Sigmoid colon (tissue), 4 donors: ENCODE data around the gene SPARC.

Source experiments
- POLR2AphosphoS5 ChIP-seq, 4 donors: sonication (generic); formaldehyde crosslinking; IDR thresholded peaks; one replicate each; pipeline ENCODE4 v1.6.1; 2017; ENCODE audit warnings: antibody characterized with exemption in 4 of 4
- TF ChIP-seq, protein P1 (sequence below), 4 experiments: fragments of 450-650 bp in 3 of 4; fragments of 200-600 bp in 1 of 4; IDR thresholded peaks; one replicate each; pipeline ENCODE4 v1.5.1; 2016 to 2019; ENCODE audit warnings: antibody characterized with exemption in 4 of 4, mild to moderate bottlenecking in 3 of 4, moderate library complexity in 2 of 4

DNA sequence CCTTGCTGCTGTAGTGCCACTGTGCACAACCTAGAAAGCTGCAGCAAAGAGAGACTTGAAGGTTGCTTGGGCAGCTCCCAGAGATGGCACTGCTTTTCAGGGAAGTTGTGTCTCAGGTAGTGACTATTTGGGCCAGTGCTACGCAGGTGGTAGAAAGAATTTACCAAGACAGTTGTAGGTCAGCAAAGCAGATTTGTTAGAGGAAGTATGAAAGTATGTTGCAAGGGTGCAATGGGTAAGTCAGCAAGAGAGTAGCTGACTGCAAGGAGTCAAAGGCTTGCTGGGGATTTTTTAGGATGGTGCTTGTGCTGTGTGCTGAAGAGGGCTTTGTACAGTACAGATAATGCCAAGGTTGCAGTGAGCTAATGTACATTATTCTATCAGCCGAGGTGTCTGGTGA is 33.5 kb upstream of the SPARC start:
- no peak for TF ChIP-seq POLR2AphosphoS5 (IDR thresholded peaks at IDR 0.05)
- TF ChIP-seq, protein P1, sequence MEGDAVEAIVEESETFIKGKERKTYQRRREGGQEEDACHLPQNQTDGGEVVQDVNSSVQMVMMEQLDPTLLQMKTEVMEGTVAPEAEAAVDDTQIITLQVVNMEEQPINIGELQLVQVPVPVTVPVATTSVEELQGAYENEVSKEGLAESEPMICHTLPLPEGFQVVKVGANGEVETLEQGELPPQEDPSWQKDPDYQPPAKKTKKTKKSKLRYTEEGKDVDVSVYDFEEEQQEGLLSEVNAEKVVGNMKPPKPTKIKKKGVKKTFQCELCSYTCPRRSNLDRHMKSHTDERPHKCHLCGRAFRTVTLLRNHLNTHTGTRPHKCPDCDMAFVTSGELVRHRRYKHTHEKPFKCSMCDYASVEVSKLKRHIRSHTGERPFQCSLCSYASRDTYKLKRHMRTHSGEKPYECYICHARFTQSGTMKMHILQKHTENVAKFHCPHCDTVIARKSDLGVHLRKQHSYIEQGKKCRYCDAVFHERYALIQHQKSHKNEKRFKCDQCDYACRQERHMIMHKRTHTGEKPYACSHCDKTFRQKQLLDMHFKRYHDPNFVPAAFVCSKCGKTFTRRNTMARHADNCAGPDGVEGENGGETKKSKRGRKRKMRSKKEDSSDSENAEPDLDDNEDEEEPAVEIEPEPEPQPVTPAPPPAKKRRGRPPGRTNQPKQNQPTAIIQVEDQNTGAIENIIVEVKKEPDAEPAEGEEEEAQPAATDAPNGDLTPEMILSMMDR (IDR thresholded peaks at IDR 0.05): no peak
